Measurements from ENCODE around the gene FAM131B. TPM values are rescaled to one million over a fixed set of nuclear protein-coding genes. Genes with fewer than 3 reads are reported as not detected.

The FAM131B gene
- total and polyA plus RNA-seq, 12 donors = 0.10 to 1.7 (median 0.36) TPM

DNA sequence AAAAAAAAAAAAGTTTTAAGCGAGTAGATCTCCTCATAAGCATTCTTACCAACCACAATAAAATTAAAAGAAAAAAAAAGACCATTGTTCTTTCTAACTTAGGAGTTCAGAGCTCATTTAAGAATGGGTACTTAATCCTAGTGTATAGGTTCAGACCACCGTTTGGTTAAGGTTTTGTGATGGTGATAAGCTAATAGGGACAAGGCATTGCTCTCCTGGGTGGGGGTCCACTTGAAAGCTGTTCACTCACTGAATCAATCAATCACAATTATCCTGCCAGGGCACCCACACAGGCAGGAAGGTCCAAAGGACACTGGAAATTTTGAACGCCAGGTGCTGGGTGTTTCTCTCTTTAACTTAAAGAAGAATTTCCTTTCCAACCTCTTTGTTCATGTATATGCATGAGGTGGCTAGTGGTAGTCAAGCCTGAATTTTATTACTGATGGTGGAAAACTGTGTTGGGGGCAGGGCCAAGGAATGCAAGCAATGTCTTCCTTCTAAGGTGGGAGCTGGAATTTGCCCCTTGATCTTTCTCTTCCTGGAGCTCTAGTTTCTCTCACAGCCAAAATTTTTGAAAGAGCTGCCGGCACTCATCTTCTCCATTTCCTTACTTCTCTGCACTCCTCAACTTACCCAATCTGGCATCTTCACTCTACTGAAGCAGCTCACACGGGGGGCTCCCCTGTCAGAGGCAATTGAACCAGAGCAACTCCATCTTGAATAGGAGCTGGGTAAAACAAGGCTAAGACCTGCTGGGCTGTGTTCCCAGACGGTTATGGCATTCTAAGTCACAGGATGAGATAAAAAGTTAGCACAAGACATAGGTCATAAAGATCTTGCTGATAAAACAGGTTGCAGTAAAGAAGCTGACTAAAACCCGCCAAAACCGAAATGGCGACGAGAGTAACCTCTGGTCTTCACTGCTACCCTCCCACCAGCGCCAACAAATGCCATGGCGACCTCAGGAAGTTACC is 7.5 kb upstream of the FAM131B start:
- Histone ChIP-seq H3K4me1 (replicated peaks in 1 of 2) (no peaks in the 10 kb centered on the region), H3K27me3 (no peaks in the 10 kb centered on the region), H3K27ac (no peak overlapping the region), H3K4me3 (no peak overlapping the region), H3K9me3 (replicated peaks in 1 of 3) (no peaks in the 10 kb centered on the region), H3K36me3 (replicated peaks in 1 of 2) (no peaks in the 10 kb centered on the region)
- no peak for TF ChIP-seq POLR2A (IDR thresholded peaks at IDR 0.05)
- TF ChIP-seq, protein P1, sequence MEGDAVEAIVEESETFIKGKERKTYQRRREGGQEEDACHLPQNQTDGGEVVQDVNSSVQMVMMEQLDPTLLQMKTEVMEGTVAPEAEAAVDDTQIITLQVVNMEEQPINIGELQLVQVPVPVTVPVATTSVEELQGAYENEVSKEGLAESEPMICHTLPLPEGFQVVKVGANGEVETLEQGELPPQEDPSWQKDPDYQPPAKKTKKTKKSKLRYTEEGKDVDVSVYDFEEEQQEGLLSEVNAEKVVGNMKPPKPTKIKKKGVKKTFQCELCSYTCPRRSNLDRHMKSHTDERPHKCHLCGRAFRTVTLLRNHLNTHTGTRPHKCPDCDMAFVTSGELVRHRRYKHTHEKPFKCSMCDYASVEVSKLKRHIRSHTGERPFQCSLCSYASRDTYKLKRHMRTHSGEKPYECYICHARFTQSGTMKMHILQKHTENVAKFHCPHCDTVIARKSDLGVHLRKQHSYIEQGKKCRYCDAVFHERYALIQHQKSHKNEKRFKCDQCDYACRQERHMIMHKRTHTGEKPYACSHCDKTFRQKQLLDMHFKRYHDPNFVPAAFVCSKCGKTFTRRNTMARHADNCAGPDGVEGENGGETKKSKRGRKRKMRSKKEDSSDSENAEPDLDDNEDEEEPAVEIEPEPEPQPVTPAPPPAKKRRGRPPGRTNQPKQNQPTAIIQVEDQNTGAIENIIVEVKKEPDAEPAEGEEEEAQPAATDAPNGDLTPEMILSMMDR (IDR thresholded peaks at IDR 0.05) = no peak
- 70 to 83% (median 81%) methylated on average over 12 of the region's 12 CpGs for WGBS, 4 donors
- DNase-seq = no peak
- intact Hi-C loops (cut with DNase I) = no loop called here

GRCh38 chr7:143368387-143368786 is 5.9 kb upstream of the FAM131B start:
- no peak overlapping the region for H3K27ac ChIP-seq
- intact Hi-C loops (cut with DNase I) = no loop called here
- H3K4me1 ChIP-seq (replicated peaks in 1 of 2) = no peaks in the 10 kb centered on the region
- DNase-seq = no peak
- TF ChIP-seq POLR2A (IDR thresholded peaks at IDR 0.05) = no peak
- TF ChIP-seq, protein P1 (IDR thresholded peaks at IDR 0.05) = no peak
- H3K27me3 ChIP-seq = peaks cover under 1% of the 10 kb centered on the region
- no peak overlapping the region for H3K4me3 ChIP-seq
- no peaks in the 10 kb centered on the region for H3K9me3 ChIP-seq (replicated peaks in 1 of 3)
- 88 to 100% (median 96%) methylated on average over 1 of the region's 1 CpG for WGBS, 4 donors
- no peaks in the 10 kb centered on the region for H3K36me3 ChIP-seq (replicated peaks in 1 of 2)

- peaks cover 0 to 2% of the 10 kb centered on the region in 2 donors for H3K4me1 ChIP-seq (replicated peaks in 1 of 2)
- no peak for TF ChIP-seq POLR2A (IDR thresholded peaks at IDR 0.05)
- TF ChIP-seq, protein P1 (IDR thresholded peaks at IDR 0.05) = no peak
- no peak overlapping the region for H3K27ac ChIP-seq
- no peak overlapping the region for H3K4me3 ChIP-seq
- no peaks in the 10 kb centered on the region for H3K9me3 ChIP-seq (replicated peaks in 1 of 3)
- H3K36me3 ChIP-seq (replicated peaks in 1 of 2) = no peaks in the 10 kb centered on the region
- peaks cover 5% of the 10 kb centered on the region for H3K27me3 ChIP-seq
- intact Hi-C loops (cut with DNase I) = no loop called here
- WGBS, 4 donors = 83 to 95% (median 87%) methylated on average over 4 of the region's 4 CpGs
- no peak for DNase-seq
These were observed 5.5 kb upstream of the FAM131B start for GRCh38 chr7:143367972-143368371.

- no peaks in the 10 kb centered on the region for H3K36me3 ChIP-seq (replicated peaks in 1 of 2)
- TF ChIP-seq POLR2A (IDR thresholded peaks at IDR 0.05) = no peak
- TF ChIP-seq, protein P1 (IDR thresholded peaks at IDR 0.05) = no peak
- WGBS, 4 donors = 41 to 62% (median 47%) methylated on average over 16 to 19 of the region's 19 CpGs
- peaks cover 17% of the 10 kb centered on the region for H3K27me3 ChIP-seq
- H3K4me3 ChIP-seq = peak overlapping the region in 1 of 4 donors; percentile 65
- intact Hi-C loops (cut with DNase I) = no loop called here
- no peak overlapping the region for H3K27ac ChIP-seq
- no peaks in the 10 kb centered on the region for H3K9me3 ChIP-seq (replicated peaks in 1 of 3)
- no peak for DNase-seq
- peaks cover 8 to 15% of the 10 kb centered on the region in 2 donors for H3K4me1 ChIP-seq (replicated peaks in 1 of 2)
These were observed 764 bp upstream of the FAM131B start for GRCh38 chr7:143363016-143363937.

Data from adrenal gland (tissue), 12 donors.